ENCODE results near the gene PHF21B.

DNA sequence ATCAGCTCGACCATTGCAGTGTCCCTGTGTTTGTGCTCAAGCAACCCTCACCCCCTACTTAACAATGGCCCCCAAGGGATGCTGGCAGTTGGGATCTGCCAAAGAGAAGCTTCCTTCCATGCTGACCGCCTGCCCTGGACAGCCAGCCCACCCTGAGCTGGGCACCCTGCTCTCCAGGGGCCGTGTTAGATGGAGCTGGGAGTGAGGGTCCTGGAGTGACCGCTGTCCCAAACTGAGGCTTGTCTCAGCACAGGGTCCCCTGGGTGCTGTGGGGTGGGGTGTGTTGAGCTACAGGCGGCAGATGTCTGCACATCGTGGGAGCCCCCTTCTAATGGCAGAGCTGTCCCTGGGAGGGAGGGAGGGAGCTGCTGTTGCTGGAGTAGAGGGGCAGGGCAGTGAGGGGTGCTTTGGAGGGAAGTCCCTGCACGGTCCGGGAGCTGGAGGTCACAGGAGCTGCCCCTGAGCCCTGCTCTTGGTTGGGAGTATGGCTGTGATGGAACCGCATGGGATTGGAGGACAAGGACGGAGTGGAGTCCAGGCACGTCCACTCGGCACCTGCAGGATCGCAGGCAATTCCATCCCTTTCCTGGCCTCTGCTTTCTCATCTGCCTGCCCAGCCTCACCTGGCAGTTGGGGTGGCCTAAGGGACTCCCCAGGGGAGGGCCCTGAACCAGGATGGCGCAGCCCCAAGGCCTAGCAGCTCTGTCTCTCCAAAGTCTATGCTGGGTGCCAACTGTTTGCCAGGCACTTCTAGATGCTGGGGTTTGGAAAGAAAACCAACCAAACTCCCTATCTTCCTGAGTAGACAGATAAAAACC, 131.1 kb downstream of the PHF21B start:
- TF ChIP-seq, protein P1, sequence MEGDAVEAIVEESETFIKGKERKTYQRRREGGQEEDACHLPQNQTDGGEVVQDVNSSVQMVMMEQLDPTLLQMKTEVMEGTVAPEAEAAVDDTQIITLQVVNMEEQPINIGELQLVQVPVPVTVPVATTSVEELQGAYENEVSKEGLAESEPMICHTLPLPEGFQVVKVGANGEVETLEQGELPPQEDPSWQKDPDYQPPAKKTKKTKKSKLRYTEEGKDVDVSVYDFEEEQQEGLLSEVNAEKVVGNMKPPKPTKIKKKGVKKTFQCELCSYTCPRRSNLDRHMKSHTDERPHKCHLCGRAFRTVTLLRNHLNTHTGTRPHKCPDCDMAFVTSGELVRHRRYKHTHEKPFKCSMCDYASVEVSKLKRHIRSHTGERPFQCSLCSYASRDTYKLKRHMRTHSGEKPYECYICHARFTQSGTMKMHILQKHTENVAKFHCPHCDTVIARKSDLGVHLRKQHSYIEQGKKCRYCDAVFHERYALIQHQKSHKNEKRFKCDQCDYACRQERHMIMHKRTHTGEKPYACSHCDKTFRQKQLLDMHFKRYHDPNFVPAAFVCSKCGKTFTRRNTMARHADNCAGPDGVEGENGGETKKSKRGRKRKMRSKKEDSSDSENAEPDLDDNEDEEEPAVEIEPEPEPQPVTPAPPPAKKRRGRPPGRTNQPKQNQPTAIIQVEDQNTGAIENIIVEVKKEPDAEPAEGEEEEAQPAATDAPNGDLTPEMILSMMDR (IDR thresholded peaks at IDR 0.05) = no peak
- no peak for TF ChIP-seq POLR2A (IDR thresholded peaks at IDR 0.05)

All from uterus (tissue), 2 donors.